ENCODE measurements around the gene C6orf136.

Gene C6orf136

GRCh38 chr6:30686908-30687658 lies 40.1 kb downstream of the C6orf136 start:
- DNase-seq = peak; percentile 99

- peak; percentile 51 for DNase-seq
Observed at GRCh38 chr6:30687659-30688431, 40.9 kb downstream of the C6orf136 start.

- no peak for DNase-seq
Observed at GRCh38 chr6:30688569-30688968, 41.6 kb downstream of the C6orf136 start.

GRCh38 chr6:30689022-30689865 lies 42.3 kb downstream of the C6orf136 start:
- no peak for DNase-seq

- no peak for DNase-seq
Observed at GRCh38 chr6:30689985-30690384, 43.1 kb downstream of the C6orf136 start.

GRCh38 chr6:30690403-30691207 lies 43.7 kb downstream of the C6orf136 start, which contains the start of gene NRM:
NRM (minus strand) TSS chr6:30690984; CDS start chr6:30690974, 10 bp downstream.
- peak; percentile 89 for DNase-seq

GRCh38 chr6:30691208-30691847 lies 44.4 kb downstream of the C6orf136 start:
- peak; percentile 41 for DNase-seq

- no peak for DNase-seq
Observed at GRCh38 chr6:30696432-30696831, 49.5 kb downstream of the C6orf136 start.

GRCh38 chr6:30700340-30700739 lies 53.4 kb downstream of the C6orf136 start:
- no peak for DNase-seq
